ENCODE results near the gene SIKE1.

- no peak for TF ChIP-seq GATA2 (IDR thresholded peaks at IDR 0.05; ENCODE audit: low read depth, low read length)
- no peak for TF ChIP-seq GATA3 (IDR thresholded peaks at IDR 0.05; ENCODE audit: low read depth, low read length)
Measured at GRCh38 chr1:114828251-114828650, 47.8 kb upstream of the SIKE1 start.
